GM06990 (cell line): ENCODE data around the gene RPL39.
"Not testable (repeated sequence)": the region's sequence is repeated elsewhere in the genome, so short reads cannot be mapped to it uniquely, and the experiment has no call there.

ENCODE experiments used
- DNase-seq: peaks from one replicate; pipeline ENCODE4 v3.0.0-alpha.2; 2011; ENCODE audit not compliant: insufficient read length; ENCODE audit errors: extremely low read depth
- H3K27me3 ChIP-seq: replicated peaks from 2 replicates; pipeline ENCODE4 v1.6.0; 2011; ENCODE audit warnings: low read length; ENCODE audit not compliant: control insufficient read depth, insufficient read depth
- H3K36me3 ChIP-seq: 2 replicates; pipeline ENCODE4 v1.5.1; 2011; ENCODE audit warnings: low read length; ENCODE audit not compliant: control insufficient read depth, insufficient read depth
- H3K4me3 ChIP-seq: replicated peaks from 2 replicates; pipeline ENCODE4 v1.5.1; 2011; ENCODE audit warnings: low read depth, mild to moderate bottlenecking, control low read depth, low read length
- CTCF ChIP-seq: IDR thresholded peaks from 2 replicates; pipeline ENCODE4 v1.5.1; 2011; ENCODE audit warnings: low read length, control low read depth, mild to moderate bottlenecking, inconsistent platforms; ENCODE audit not compliant: insufficient read depth, poor library complexity, severe bottlenecking

The RPL39 gene

DNA sequence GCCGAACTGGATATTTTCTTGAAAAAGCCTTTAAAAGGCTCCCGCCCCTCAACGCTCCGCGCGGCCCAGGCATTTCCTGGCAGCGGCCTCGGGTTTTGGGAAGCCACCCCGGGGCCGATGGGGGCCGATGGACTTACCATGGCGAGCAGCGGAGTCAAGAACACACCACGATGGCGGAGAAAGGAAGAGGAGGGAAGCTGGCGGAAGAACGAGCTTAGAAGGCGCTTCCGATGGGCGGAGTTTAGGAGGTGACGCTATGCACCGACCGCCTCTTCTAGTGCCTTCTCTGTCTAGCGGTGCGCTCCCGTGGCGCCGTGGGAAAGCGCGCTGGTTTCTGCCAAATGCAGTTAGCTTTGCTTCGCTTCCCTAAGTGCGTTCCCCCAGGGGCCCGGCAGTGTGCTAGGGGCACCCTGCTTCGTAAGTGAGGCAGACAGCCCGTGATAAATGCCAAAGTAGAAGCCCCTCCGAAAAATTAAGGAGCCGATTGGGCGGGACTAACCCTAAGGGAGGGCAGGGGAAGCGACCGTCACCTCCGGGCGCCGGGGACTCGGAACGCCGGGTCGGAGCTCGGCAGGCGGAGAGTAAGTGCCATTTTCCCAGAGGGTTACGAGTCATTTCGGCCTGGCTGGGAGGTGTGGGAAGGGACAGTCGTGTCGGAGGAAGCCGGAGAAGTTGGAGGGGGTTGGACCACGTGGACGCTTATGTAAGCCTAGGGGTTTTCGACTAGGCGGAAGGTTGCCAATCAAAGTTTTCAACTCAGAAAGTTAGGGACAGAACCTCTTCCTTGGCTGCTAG lies at the start of gene RPL39:
TSS of gene RPL39 (minus strand) at position 194 of the 795 bp plus-strand sequence. CDS start at position 140, 54 bp downstream.
- Histone ChIP-seq H3K36me3 (no peaks in the 10 kb centered on the region; the same call in 1 of the 2 replicates), H3K4me3 (peak within 1 kb of the TSS; percentile 79), H3K27me3 (no peaks in the 10 kb centered on the region)
- peak; percentile 86 for DNase-seq
- TF ChIP-seq CTCF = no peak

DNA sequence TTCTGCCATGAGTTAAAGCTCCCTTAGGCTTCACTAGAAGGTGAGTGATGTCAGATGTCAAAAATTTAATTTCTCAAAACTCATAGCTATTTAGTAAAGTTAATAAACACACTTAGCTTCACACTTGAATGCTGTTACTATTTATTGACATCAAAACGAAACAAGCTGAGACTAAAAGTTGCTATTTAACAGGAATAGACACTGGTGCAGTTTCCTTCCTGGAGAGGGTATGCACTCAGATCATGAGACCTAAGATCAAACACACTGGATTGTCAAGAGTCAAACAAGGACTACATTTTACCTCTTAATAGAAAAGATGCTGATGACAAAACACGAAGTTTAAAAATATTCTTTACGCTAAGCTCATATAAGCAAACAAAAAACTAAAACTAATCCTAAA lies 42.5 kb upstream of the RPL39 start:
- no peak for DNase-seq
- no peaks in the 10 kb centered on the region for H3K27me3 ChIP-seq
- no peak overlapping the region for H3K4me3 ChIP-seq
- H3K36me3 ChIP-seq = no peaks in the 10 kb centered on the region; the same call in 1 of the 2 replicates
- TF ChIP-seq CTCF = no peak

DNA sequence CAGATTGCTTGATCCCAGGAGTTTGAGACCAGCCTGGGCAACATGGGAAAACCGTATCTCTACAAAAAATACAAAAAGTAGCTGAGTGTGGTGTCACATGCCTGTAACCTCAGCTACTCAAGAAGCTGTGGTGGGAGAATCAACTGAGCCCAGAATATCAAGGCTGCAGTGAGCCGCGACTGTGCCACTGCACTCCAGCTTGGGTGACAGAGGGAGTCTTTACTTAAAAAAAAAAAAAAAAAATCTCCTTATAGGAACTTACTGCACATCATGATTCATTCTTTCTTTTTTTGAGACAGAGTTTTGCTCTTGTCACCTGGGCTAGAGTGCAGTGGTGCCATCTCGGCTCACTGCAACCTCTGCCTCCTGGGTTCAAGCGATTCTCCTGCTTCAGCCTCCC lies 37.0 kb upstream of the RPL39 start:
- H3K36me3 ChIP-seq = no peaks in the 10 kb centered on the region; the same call in 1 of the 2 replicates
- H3K27me3 ChIP-seq = no peaks in the 10 kb centered on the region
- no peak for DNase-seq
- TF ChIP-seq CTCF = no peak
- H3K4me3 ChIP-seq = no peak overlapping the region

DNA sequence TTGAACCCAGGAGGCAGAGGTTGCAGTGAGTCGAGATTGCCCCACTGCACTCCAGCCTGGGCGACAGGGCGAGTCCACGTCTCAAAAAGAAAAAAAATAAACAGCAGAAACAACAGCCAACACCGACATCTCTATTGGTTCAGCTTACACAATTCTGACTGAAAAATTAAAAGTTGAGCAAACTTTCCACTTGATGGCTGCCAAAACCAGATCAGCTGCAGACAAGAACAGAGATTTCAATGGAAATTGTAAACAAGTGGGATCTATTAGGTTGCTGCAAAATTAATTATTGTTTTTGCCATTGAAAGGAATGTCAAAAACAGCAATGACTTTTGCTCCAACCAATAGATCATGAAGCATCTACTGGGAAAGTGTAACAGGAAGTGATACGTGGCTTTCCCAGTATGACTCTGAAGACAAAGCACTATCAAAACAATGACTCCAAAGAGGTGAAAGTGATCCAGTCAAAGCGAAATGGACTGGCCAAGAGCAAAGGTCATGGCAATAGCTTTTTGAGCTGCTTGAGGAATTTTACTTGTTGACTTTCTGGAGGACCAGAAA lies 35.0 kb upstream of the RPL39 start:
- no peak for TF ChIP-seq CTCF
- H3K4me3 ChIP-seq = no peak overlapping the region
- peak; percentile 9 for DNase-seq

GRCh38 chrX:119824221-119824620 lies 32.8 kb upstream of the RPL39 start:
- not testable (repeated sequence) for H3K27me3 ChIP-seq, H3K36me3 ChIP-seq, H3K4me3 ChIP-seq, DNase-seq

More for the DNA sequence above, 35.0 kb upstream of the RPL39 start:
- Histone ChIP-seq H3K27me3 (no peaks in the 10 kb centered on the region), H3K36me3 (no peaks in the 10 kb centered on the region)

DNA sequence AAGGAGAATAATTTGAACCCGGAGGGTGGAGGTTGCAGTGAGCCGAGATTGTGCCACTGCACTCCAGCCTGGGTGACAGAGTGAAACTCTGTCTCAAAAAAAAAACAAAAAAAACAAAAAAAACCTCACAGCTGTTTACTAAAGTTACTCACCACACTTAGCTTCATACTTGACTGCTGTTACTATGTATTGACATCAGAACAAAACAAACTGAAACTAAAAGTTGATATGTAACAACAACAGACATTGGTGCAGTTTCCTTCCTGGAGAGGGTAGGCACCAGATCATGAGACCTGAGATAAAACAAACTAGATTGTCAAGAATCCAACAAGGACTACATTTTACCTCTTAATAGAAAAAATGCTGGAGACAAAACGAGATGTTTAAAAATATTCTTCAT lies 30.3 kb upstream of the RPL39 start:
- peak; percentile 49 for DNase-seq
- H3K27me3 ChIP-seq, H3K4me3 ChIP-seq, H3K36me3 ChIP-seq: not testable (repeated sequence)
